HCT116 (cell line): ENCODE results near the gene AMOTL1. TPM values are rescaled to one million over a fixed set of nuclear protein-coding genes. Genes with fewer than 3 reads are reported as not detected.

Experiments
- ATAC-seq: fragments of 200-7000 bp; cut with Tn5 transposase; 2 replicates; pipeline ENCODE4 v1.9.1; 2020; ENCODE audit warnings: mild to moderate bottlenecking, moderate library complexity
- BruUV-seq: library from RNA; stranded (reverse); fragments of 400-500 nt; replicated peaks from 2 replicates; lab custom pipeline; 2021; lab: Mats Ljungman, UMichigan
- CTCF ChIA-PET: fragments of 300-600 bp; sonication (Branson Sonifier 250); formaldehyde crosslinking; loops from one replicate; lab custom pipeline; 2021; ENCODE audit warnings: antibody characterized with exemption; lab: Charles Lee
- POLR2A ChIA-PET: fragments of 300-600, 350-600 bp; sonication (Branson Sonifier 250); formaldehyde crosslinking; loops from one replicate; lab custom pipeline; 2021; ENCODE audit warnings: antibody characterized with exemption; lab: Charles Lee
- RAD21 ChIA-PET, 2 experiments: fragments of 300-600 bp; sonication (Branson Sonifier 250); formaldehyde crosslinking; loops; one replicate each; lab custom pipeline; 2023; ENCODE audit warnings: low total read pairs in 2 of 2; ENCODE audit not compliant: uncharacterized antibody in 2 of 2, unreplicated experiment in 2 of 2, low non-redundant PET in 1 of 2; lab: Charles Lee
- DNase-seq: peaks from one replicate; pipeline ENCODE4 v3.0.0-alpha.2; 2010; ENCODE audit warnings: low read depth, low spot score
- H2AFZ ChIP-seq: fragments of 200-600 bp; shearing (Covaris generic), sonication (generic); 2 replicates; pipeline ENCODE4 v1.6.1; 2017; ENCODE audit warnings: low read depth, mixed run types, mixed read lengths, antibody characterized with exemption, low read length; ENCODE audit not compliant: poor library complexity, severe bottlenecking
- H3K27ac ChIP-seq: 2 replicates; pipeline ENCODE4 v1.5.1; 2012; ENCODE audit warnings: low read depth, low read length
- H3K27me3 ChIP-seq: fragments of 200-600 bp; sonication (generic); 2 replicates; pipeline ENCODE4 v1.6.1; 2016; ENCODE audit warnings: mixed run types, low read length, mixed read lengths; ENCODE audit not compliant: insufficient read depth
- H3K36me3 ChIP-seq, 2 experiments: fragments of 200-500 bp in 1 of 2; fragments of 200-600 bp in 1 of 2; sonication (Bioruptor generic) in 1 of 2; sonication (generic) in 1 of 2; 2 replicates each; pipeline versions ENCODE4 v1.5.1 to v1.6.1; 2014 to 2016; ENCODE audit warnings: low read length in 2 of 2, inconsistent platforms in 1 of 2, mixed read lengths in 1 of 2, mixed run types in 1 of 2; ENCODE audit not compliant: insufficient read depth in 2 of 2, control insufficient read depth in 1 of 2
- H3K4me1 ChIP-seq, 2 experiments: fragments of 200-600 bp in 1 of 2; sonication (generic) in 1 of 2; 2 replicates each; pipeline versions ENCODE4 v1.5.1 to v1.6.1; 2012 to 2017; ENCODE audit warnings: low read length in 2 of 2, inconsistent platforms in 1 of 2, mild to moderate bottlenecking in 1 of 2, mixed read lengths in 1 of 2, mixed run types in 1 of 2, moderate library complexity in 1 of 2; ENCODE audit not compliant: insufficient read depth in 2 of 2, control insufficient read depth in 1 of 2
- H3K4me2 ChIP-seq: fragments of 200-600 bp; sonication (generic); 2 replicates; pipeline ENCODE4 v1.6.1; 2017; ENCODE audit warnings: mixed run types, low read length, mixed read lengths
- H3K4me3 ChIP-seq, 2 experiments: fragments of 200-600 bp in 1 of 2; sonication (generic) in 1 of 2; replicated peaks in 1 of 2; 2 replicates each; pipeline ENCODE4 v1.5.1; 2011 to 2016; ENCODE audit warnings: low read length in 2 of 2, control low read depth in 1 of 2, low read depth in 1 of 2, mild to moderate bottlenecking in 1 of 2, mixed read lengths in 1 of 2, mixed run types in 1 of 2
- H3K79me2 ChIP-seq: fragments of 200-600 bp; sonication (generic); 2 replicates; pipeline ENCODE4 v1.6.1; 2017; ENCODE audit warnings: mild to moderate bottlenecking, mixed run types, low read length, moderate library complexity, mixed read lengths; ENCODE audit not compliant: insufficient read depth
- H3K9ac ChIP-seq: fragments of 200-600 bp; sonication (generic); 2 replicates; pipeline ENCODE4 v1.6.1; 2016; ENCODE audit warnings: low read length, mixed read lengths
- H3K9me2 ChIP-seq: fragments of 200-600 bp; sonication (generic), shearing (Covaris generic); 2 replicates; pipeline ENCODE4 v1.6.1; 2017; ENCODE audit warnings: mixed run types, mild to moderate bottlenecking, moderate library complexity; ENCODE audit not compliant: insufficient read depth
- H3K9me3 ChIP-seq, 2 experiments: fragments of 200-500 bp in 1 of 2; fragments of 200-600 bp in 1 of 2; sonication (Bioruptor generic) in 1 of 2; sonication (generic) in 1 of 2; 2 replicates each; pipeline ENCODE4 v1.6.1; 2014 to 2017; ENCODE audit warnings: low read length in 2 of 2, mixed read lengths in 2 of 2, inconsistent platforms in 1 of 2, low read depth in 1 of 2, mild to moderate bottlenecking in 1 of 2, mixed run types in 1 of 2, moderate library complexity in 1 of 2; ENCODE audit not compliant: control insufficient read depth in 1 of 2, insufficient read depth in 1 of 2
- H4K20me1 ChIP-seq: fragments of 200-600 bp; sonication (generic), shearing (Covaris generic); 2 replicates; pipeline ENCODE4 v1.6.1; 2017; ENCODE audit warnings: mixed run types, mild to moderate bottlenecking, moderate library complexity; ENCODE audit not compliant: insufficient read depth
- ATF3 ChIP-seq: IDR thresholded peaks from 2 replicates; pipeline ENCODE4 v1.6.1; 2012
- CEBPB ChIP-seq: IDR thresholded peaks from 2 replicates; pipeline ENCODE4 v1.6.1; 2012; ENCODE audit warnings: low read depth
- ELF1 ChIP-seq: IDR thresholded peaks from 2 replicates; pipeline ENCODE4 v1.6.1; 2012; ENCODE audit warnings: low read depth, borderline replicate concordance
- EZH2 ChIP-seq: fragments of 200-600 bp; sonication (generic); IDR thresholded peaks from 2 replicates; pipeline ENCODE4 v1.6.1; 2017; ENCODE audit warnings: antibody characterized with exemption, mixed run types
- FOSL1 ChIP-seq: IDR thresholded peaks from 2 replicates; pipeline ENCODE4 v1.6.1; 2012; ENCODE audit warnings: low read depth
- REST ChIP-seq: IDR thresholded peaks from 2 replicates; pipeline ENCODE4 v1.6.1; 2012; ENCODE audit warnings: low read depth
- SIN3A ChIP-seq: IDR thresholded peaks from 2 replicates; pipeline ENCODE4 v1.6.1; 2012; ENCODE audit warnings: low read depth
- ZBTB33 ChIP-seq: IDR thresholded peaks from 2 replicates; pipeline ENCODE4 v1.6.1; 2011; ENCODE audit warnings: mild to moderate bottlenecking, low read length, moderate library complexity; ENCODE audit not compliant: insufficient replicate concordance; ENCODE audit errors: extremely low read depth
- intact Hi-C: fragments of 100-400 bp; cut with micrococcal nuclease; formaldehyde crosslinking; loops from 2 replicates; pipeline ENCODE4 v1.10.0; 2022
- total RNA-seq: library from RNA; stranded (reverse); gene quantifications from one replicate; pipeline ENCODE4 v1.2.1, GENCODE V29; 2021; ENCODE audit not compliant: unreplicated experiment
- TF ChIP-seq, protein P1 (sequence below), 3 experiments: fragments of 200-600 bp in 1 of 3; sonication (generic) in 1 of 3; IDR thresholded peaks in 2 of 3; conservative IDR thresholded peaks in 1 of 3; 2 replicates each; pipeline ENCODE4 v1.5.1; 2012 to 2017; ENCODE audit warnings: low read depth in 2 of 3, low read length in 2 of 3, antibody characterized with exemption in 1 of 3, borderline replicate concordance in 1 of 3, control low read depth in 1 of 3, mild to moderate bottlenecking in 1 of 3, mixed read lengths in 1 of 3, mixed run types in 1 of 3, moderate library complexity in 1 of 3; ENCODE audit not compliant: insufficient read depth in 1 of 3
- TF ChIP-seq, protein P2 (sequence below): IDR thresholded peaks from 2 replicates; pipeline ENCODE4 v1.6.1; 2012

The AMOTL1 gene
- total RNA-seq, 1 experiment from 2014 or later, result 27.6 TPM

DNA sequence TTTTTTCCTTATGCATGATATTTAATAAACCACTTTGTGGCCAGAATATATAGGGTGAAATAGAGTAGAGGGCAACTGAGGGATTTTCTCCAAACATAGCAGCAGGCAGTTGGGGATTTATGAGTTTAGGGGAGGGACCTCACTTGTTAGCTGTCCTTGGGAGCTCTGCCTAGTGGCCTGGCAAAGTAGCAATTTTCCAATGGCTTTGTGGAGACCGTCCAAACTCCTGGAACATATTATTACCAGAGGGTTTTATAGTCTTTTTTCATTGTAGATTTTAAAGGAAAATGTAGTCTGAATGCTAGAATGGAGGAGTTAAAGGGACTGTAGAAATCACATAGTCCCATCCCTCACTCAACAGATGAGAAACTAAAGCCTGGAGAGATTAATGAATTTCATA is 32.3 kb downstream of the AMOTL1 start:
- Histone ChIP-seq H3K9me2 (no peaks in the 10 kb centered on the region), H3K9ac (no peak overlapping the region), H3K36me3 (0 out of 4 replicates have a peak, but pooled peaks cover 0 to 2% of the 10 kb centered on the region in 2 experiments), H3K4me1 (peaks cover 20 to 25% of the 10 kb centered on the region in 2 experiments), H3K4me2 (no peak overlapping the region), H3K27me3 (no peaks in the 10 kb centered on the region), H3K27ac (no peak overlapping the region), H3K79me2 (peaks cover 47% of the 10 kb centered on the region), H3K9me3 (no peaks in the 10 kb centered on the region), H3K4me3 (no peak overlapping the region), H4K20me1 (no peaks in the 10 kb centered on the region), H2AFZ (no peak overlapping the region)
- intact Hi-C loops, result no loop called here
- ATAC-seq (no peak), DNase-seq (no peak)
- ChIA-PET POLR2A (no interaction called here), CTCF (no interaction called here), RAD21 (no interaction called here)
- TF ChIP-seq CEBPB (no peak), FOSL1 (no peak)
- BruUV-seq, result no TSS peak

DNA sequence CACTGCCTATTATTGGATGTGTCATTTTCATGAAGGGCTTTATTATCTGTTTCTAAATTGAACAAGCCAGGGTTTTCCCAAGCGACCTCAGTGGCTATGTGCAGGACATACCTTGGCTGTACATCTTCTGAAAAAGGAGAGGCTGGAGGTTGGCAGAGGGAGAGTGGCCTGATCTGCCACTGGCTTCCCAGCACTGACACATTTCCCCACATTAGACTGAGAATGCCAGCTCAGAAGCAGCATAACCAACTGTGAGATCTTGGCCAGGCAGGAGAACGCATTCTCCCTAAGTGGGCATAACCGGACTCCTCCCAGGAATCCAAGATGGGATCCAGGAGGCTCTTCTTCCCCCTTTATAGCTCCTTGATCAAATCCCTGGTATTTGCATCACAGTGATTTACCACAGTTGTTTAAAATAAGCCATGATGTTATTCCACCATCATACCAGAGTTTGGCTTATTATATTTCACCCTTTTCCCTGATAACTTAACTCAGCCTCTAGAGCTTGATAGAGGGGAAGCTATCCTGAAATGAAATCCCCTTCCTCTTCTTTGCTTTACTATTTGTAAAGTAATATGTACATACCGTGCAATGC is 33.8 kb downstream of the AMOTL1 start:
- Histone ChIP-seq H3K27ac (no peak overlapping the region), H3K4me1 (peaks cover 5 to 10% of the 10 kb centered on the region in 2 experiments), H3K9me3 (no peaks in the 10 kb centered on the region), H3K4me2 (no peak overlapping the region), H3K36me3 (0 out of 4 replicates have a peak, but pooled peaks cover 0 to 2% of the 10 kb centered on the region in 2 experiments), H4K20me1 (no peaks in the 10 kb centered on the region), H2AFZ (no peak overlapping the region), H3K79me2 (peaks cover 38% of the 10 kb centered on the region), H3K4me3 (no peak overlapping the region), H3K9me2 (no peaks in the 10 kb centered on the region), H3K9ac (no peak overlapping the region), H3K27me3 (no peaks in the 10 kb centered on the region)
- ATAC-seq (no peak), DNase-seq (no peak)
- ChIA-PET POLR2A (no interaction called here), CTCF (no interaction called here), RAD21 (no interaction called here)
- intact Hi-C loops, result no loop called here
- no TSS peak for BruUV-seq
- TF ChIP-seq CEBPB (no peak), SIN3A (no peak), ATF3 (no peak), ELF1 (no peak), ZBTB33 (no peak), REST (no peak), EZH2 (no peak)
- TF ChIP-seq, protein P1, sequence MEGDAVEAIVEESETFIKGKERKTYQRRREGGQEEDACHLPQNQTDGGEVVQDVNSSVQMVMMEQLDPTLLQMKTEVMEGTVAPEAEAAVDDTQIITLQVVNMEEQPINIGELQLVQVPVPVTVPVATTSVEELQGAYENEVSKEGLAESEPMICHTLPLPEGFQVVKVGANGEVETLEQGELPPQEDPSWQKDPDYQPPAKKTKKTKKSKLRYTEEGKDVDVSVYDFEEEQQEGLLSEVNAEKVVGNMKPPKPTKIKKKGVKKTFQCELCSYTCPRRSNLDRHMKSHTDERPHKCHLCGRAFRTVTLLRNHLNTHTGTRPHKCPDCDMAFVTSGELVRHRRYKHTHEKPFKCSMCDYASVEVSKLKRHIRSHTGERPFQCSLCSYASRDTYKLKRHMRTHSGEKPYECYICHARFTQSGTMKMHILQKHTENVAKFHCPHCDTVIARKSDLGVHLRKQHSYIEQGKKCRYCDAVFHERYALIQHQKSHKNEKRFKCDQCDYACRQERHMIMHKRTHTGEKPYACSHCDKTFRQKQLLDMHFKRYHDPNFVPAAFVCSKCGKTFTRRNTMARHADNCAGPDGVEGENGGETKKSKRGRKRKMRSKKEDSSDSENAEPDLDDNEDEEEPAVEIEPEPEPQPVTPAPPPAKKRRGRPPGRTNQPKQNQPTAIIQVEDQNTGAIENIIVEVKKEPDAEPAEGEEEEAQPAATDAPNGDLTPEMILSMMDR (IDR thresholded peaks at IDR 0.05 in 2 of 3, conservative IDR thresholded peaks at IDR 0.05 in 1 of 3; ENCODE audit: borderline replicate concordance in 1 of 3, insufficient read depth in 1 of 3, low read depth in 2 of 3, low read length in 2 of 3), result no peak
- TF ChIP-seq, protein P2, sequence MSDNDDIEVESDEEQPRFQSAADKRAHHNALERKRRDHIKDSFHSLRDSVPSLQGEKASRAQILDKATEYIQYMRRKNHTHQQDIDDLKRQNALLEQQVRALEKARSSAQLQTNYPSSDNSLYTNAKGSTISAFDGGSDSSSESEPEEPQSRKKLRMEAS, result no peak
